Colonic mucosa (tissue), 4 donors: ENCODE data around the gene AEBP2. TPM values are rescaled to one million over a fixed set of nuclear protein-coding genes. Genes with fewer than 3 reads are reported as not detected.

Source experiments
- DNase-seq: peaks from one replicate; pipeline ENCODE4 v3.0.0-alpha.2; 2020
- H3K27ac ChIP-seq: fragments of 200-600 bp; one replicate; pipeline ENCODE4 v1.8.0; 2021
- H3K27me3 ChIP-seq: fragments of 200-600 bp; one replicate; pipeline ENCODE4 v1.8.0; 2021
- H3K36me3 ChIP-seq: fragments of 200-600 bp; one replicate; pipeline ENCODE4 v1.8.0; 2021
- H3K4me1 ChIP-seq: fragments of 200-600 bp; one replicate; pipeline ENCODE4 v1.8.0; 2021; ENCODE audit warnings: mild to moderate bottlenecking
- H3K4me3 ChIP-seq: fragments of 200-600 bp; one replicate; pipeline ENCODE4 v1.8.0; 2021
- H3K9ac ChIP-seq, 2 donors: one replicate each; pipeline ENCODE4 v1.7.0; 2013; ENCODE audit warnings: control low read depth in 2 of 2, low read depth in 2 of 2, low read length in 2 of 2
- H3K9me3 ChIP-seq: fragments of 200-600 bp; one replicate; pipeline ENCODE4 v1.8.0; 2021
- CTCF ChIP-seq: fragments of 200-600 bp; IDR thresholded peaks from one replicate; pipeline ENCODE4 v1.8.0; 2022; ENCODE audit warnings: antibody characterized with exemption, mild to moderate bottlenecking
- intact Hi-C: fragments of 100-400 bp; cut with DNase I; formaldehyde crosslinking; loops from one replicate; pipeline ENCODE4 v1.14.1; 2022
- total RNA-seq, 2 donors: library from RNA; stranded (reverse); fragmentation: NEBNext Ultra II Directional in 1 of 2; extraction: Animal tissue kit (Norgen Biotek cat#: 25700) in 1 of 2; gene quantifications; one replicate each; pipeline ENCODE4 v1.2.1, GENCODE V29; 2021
- donor health status: healthy.
- donor health status: DM: no; HTN: no; CAD: no.
- donor health status: DM: no; HTN: no; CAD: no.

AEBP2 gene
- total RNA-seq, 2 donors from 2014 or later: 25.5 to 37.7 TPM

- H3K27ac ChIP-seq: no peak overlapping the region
- no peak for DNase-seq
- no peak for TF ChIP-seq CTCF
- no peaks in the 10 kb centered on the region for H3K4me1 ChIP-seq
- no peaks in the 10 kb centered on the region for H3K9me3 ChIP-seq
- no peaks in the 10 kb centered on the region for H3K27me3 ChIP-seq
- intact Hi-C loops: no loop called here
- H3K4me3 ChIP-seq: no peak overlapping the region
- H3K9ac ChIP-seq: no peak overlapping the region
- H3K36me3 ChIP-seq: no peaks in the 10 kb centered on the region
These were observed 78.9 kb downstream of the AEBP2 start for GRCh38 chr12:19518209-19518608.

DNA sequence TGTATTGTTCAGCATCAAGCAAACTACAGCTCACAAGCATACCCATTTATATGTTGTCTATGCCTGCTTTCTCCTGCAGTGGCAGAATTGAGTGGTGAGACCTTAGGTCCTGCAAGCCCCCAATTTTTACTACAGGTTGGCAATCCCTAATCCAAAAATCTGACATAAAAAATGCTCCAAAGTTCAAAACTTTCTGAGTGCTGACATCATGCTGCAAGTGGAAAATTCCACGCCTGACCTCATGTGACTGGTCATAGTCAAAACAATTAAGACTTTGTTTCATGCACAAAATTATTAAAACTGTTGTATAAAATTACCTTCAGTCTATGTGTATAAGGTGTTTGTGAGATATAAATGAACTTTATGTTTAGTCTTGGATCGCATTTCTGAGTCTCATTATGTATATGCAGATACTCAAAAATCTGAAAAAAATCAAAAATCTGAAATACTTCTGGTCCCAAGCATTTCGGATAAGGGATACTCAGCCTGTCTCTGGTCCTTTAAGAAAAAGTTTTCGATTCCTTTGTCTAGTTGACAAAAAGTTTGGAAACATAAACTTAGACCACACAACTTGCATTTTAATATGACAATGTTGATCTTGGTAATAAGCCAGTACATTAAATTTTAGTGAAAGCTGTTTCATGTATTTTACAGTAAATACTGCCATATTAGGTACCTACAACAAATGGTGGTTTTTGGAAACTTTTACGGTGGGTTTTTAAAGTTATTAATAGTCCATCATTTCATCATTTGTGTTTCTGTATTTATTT is 81.5 kb downstream of the AEBP2 start:
- Histone ChIP-seq H3K9me3 (no peaks in the 10 kb centered on the region), H3K27me3 (no peaks in the 10 kb centered on the region), H3K9ac (no peak overlapping the region), H3K4me3 (no peak overlapping the region), H3K36me3 (no peaks in the 10 kb centered on the region), H3K4me1 (no peaks in the 10 kb centered on the region), H3K27ac (no peak overlapping the region)
- intact Hi-C loops: no loop called here
- TF ChIP-seq CTCF: no peak
- no peak for DNase-seq

GRCh38 chr12:19525274-19525673 is 86.0 kb downstream of the AEBP2 start:
- Histone ChIP-seq H3K27me3 (no peaks in the 10 kb centered on the region), H3K27ac (no peak overlapping the region), H3K9ac (no peak overlapping the region), H3K4me1 (no peaks in the 10 kb centered on the region), H3K4me3 (no peak overlapping the region), H3K9me3 (no peaks in the 10 kb centered on the region), H3K36me3 (no peaks in the 10 kb centered on the region)
- no peak for TF ChIP-seq CTCF
- no peak for DNase-seq
- intact Hi-C loops: no loop called here

DNA sequence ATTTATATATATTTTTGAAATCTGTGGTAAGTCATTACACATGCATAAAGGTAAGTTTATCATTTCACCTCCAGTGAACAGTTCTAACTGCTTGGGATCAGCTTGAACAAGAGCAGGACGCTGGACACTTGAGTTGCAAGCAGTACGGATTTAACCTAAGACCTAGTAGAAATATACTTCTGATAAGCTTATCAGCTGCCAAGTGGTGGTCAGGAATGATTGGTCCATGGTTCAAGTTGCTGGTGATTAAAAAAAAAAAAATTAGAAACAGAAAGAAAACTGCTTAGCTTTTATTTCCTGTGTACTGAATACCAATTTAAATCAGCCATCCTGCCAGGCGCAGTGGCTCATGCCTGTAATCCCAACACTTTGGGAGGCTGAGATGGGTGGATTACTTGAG is 88.6 kb downstream of the AEBP2 start:
- intact Hi-C loops: no loop called here
- no peaks in the 10 kb centered on the region for H3K9me3 ChIP-seq
- H3K27me3 ChIP-seq: no peaks in the 10 kb centered on the region
- no peak overlapping the region for H3K9ac ChIP-seq
- H3K27ac ChIP-seq: no peak overlapping the region
- H3K4me1 ChIP-seq: no peaks in the 10 kb centered on the region
- no peak for TF ChIP-seq CTCF
- no peak for DNase-seq
- H3K4me3 ChIP-seq: no peak overlapping the region
- H3K36me3 ChIP-seq: no peaks in the 10 kb centered on the region

DNA sequence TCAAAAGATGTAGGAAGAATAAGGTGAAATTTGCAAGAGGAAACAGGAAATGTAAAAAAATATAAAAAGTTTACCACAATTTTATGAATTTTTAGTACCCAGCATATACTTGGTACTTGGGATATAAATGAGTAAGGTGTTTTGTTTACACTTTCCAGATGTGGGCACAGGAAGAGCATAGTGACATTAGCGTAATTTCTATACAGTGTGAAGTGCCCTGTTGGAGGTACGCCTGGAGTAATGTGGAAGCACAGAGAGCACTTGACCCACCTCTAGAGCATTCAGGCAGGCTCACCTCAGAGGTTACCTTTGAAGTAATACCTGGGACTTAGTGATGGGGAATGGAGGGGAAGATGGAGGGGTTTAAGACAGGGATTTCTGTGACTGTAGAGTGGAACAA is 89.5 kb downstream of the AEBP2 start:
- Histone ChIP-seq H3K9ac (no peak overlapping the region), H3K27me3 (no peaks in the 10 kb centered on the region), H3K27ac (no peak overlapping the region), H3K4me1 (no peaks in the 10 kb centered on the region), H3K4me3 (no peak overlapping the region), H3K9me3 (no peaks in the 10 kb centered on the region), H3K36me3 (no peaks in the 10 kb centered on the region)
- TF ChIP-seq CTCF: no peak
- no peak for DNase-seq
- intact Hi-C loops: no loop called here
